Activated naive CD8-positive, alpha-beta T cell treated with anti-CD3 and anti-CD28 coated beads, Interleukin-2, amount 50 U/mL, for 24 hours (primary cell): ENCODE results near the gene OFD1.
"Not testable (repeated sequence)": the region's sequence is repeated elsewhere in the genome, so short reads cannot be mapped to it uniquely, and the experiment has no call there.

ENCODE experiments used
- ATAC-seq: fragments of 150-1000 bp; cut with Tn5 transposase; one replicate; pipeline ENCODE4 v1.10.0; 2021
- DNase-seq: peaks from one replicate; pipeline ENCODE4 v3.0.0; 2021
- H3K27ac Mint-ChIP-seq: one replicate; pipeline ENCODE4 v1.8.0; 2021; ENCODE audit warnings: mild to moderate bottlenecking, mixed read lengths
- H3K27me3 Mint-ChIP-seq: one replicate; pipeline ENCODE4 v1.8.0; 2021; ENCODE audit warnings: mixed read lengths
- H3K36me3 Mint-ChIP-seq: one replicate; pipeline ENCODE4 v1.8.0; 2021; ENCODE audit warnings: low read depth, mixed read lengths
- H3K4me1 Mint-ChIP-seq: one replicate; pipeline ENCODE4 v1.8.0; 2021; ENCODE audit warnings: mixed read lengths
- H3K4me3 Mint-ChIP-seq: one replicate; pipeline ENCODE4 v1.8.0; 2021; ENCODE audit warnings: mild to moderate bottlenecking, moderate library complexity, mixed read lengths
- H3K9me3 Mint-ChIP-seq: one replicate; pipeline ENCODE4 v1.8.0; 2021; ENCODE audit warnings: mixed read lengths

Gene OFD1

GRCh38 chrX:13721371-13721770, 13.2 kb upstream of the OFD1 start:
- peaks cover 47% of the 10 kb centered on the region for H3K36me3 Mint-ChIP-seq
- DNase-seq (no peak), ATAC-seq (no peak)
- no peak overlapping the region for H3K27ac Mint-ChIP-seq
- no peaks in the 10 kb centered on the region for H3K27me3 Mint-ChIP-seq
- H3K4me3 Mint-ChIP-seq = no peak overlapping the region
- peaks cover 52% of the 10 kb centered on the region for H3K4me1 Mint-ChIP-seq
- H3K9me3 Mint-ChIP-seq = no peaks in the 10 kb centered on the region

GRCh38 chrX:13721819-13722519, 12.6 kb upstream of the OFD1 start:
- Mint-ChIP-seq H3K4me3 (no peak overlapping the region), H3K27me3 (no peaks in the 10 kb centered on the region), H3K4me1 (peaks cover 55% of the 10 kb centered on the region), H3K36me3 (peaks cover 50% of the 10 kb centered on the region), H3K9me3 (no peaks in the 10 kb centered on the region), H3K27ac (no peak overlapping the region)
- DNase-seq (no peak), ATAC-seq (no peak)

GRCh38 chrX:13724878-13725277, 9.7 kb upstream of the OFD1 start:
- not testable (repeated sequence) for H3K9me3 Mint-ChIP-seq, H3K4me3 Mint-ChIP-seq, ATAC-seq, H3K27me3 Mint-ChIP-seq, DNase-seq, H3K27ac Mint-ChIP-seq
- H3K36me3 Mint-ChIP-seq = peaks cover 59% of the 10 kb centered on the region
- H3K4me1 Mint-ChIP-seq = peaks cover 57% of the 10 kb centered on the region

GRCh38 chrX:13726583-13726982, 8.0 kb upstream of the OFD1 start:
- H3K9me3 Mint-ChIP-seq, DNase-seq, H3K4me3 Mint-ChIP-seq, ATAC-seq, H3K27me3 Mint-ChIP-seq: not testable (repeated sequence)
- Mint-ChIP-seq H3K27ac (peak overlapping the region; percentile 79), H3K4me1 (peaks cover 66% of the 10 kb centered on the region), H3K36me3 (peaks cover 60% of the 10 kb centered on the region)

- H3K27ac Mint-ChIP-seq, H3K27me3 Mint-ChIP-seq, H3K9me3 Mint-ChIP-seq, DNase-seq, ATAC-seq, H3K4me3 Mint-ChIP-seq: not testable (repeated sequence)
- Mint-ChIP-seq H3K36me3 (peaks cover 63% of the 10 kb centered on the region), H3K4me1 (peaks cover 67% of the 10 kb centered on the region)
Observed at GRCh38 chrX:13730523-13730922, 4.0 kb upstream of the OFD1 start.

GRCh38 chrX:13732246-13733067, 2.1 kb upstream of the OFD1 start:
- H3K27me3 Mint-ChIP-seq = no peaks in the 10 kb centered on the region
- peaks cover 62% of the 10 kb centered on the region for H3K4me1 Mint-ChIP-seq
- ATAC-seq (no peak), DNase-seq (no peak)
- H3K36me3 Mint-ChIP-seq = peaks cover 48% of the 10 kb centered on the region
- H3K27ac Mint-ChIP-seq = peak overlapping the region; percentile 70
- peak overlapping the region; percentile 89 for H3K4me3 Mint-ChIP-seq
- no peaks in the 10 kb centered on the region for H3K9me3 Mint-ChIP-seq

GRCh38 chrX:13733506-13733905, 1.0 kb upstream of the OFD1 start:
- Mint-ChIP-seq H3K36me3 (peaks cover 38% of the 10 kb centered on the region), H3K27me3 (no peaks in the 10 kb centered on the region), H3K9me3 (no peaks in the 10 kb centered on the region), H3K27ac (peak overlapping the region; percentile 94), H3K4me1 (peaks cover 55% of the 10 kb centered on the region), H3K4me3 (peak overlapping the region; percentile 89)
- DNase-seq = no peak
- no peak for ATAC-seq

GRCh38 chrX:13741695-13742094, 7.1 kb downstream of the OFD1 start:
- no peak for ATAC-seq
- no peak for DNase-seq
- Mint-ChIP-seq H3K4me1 (peaks cover 29% of the 10 kb centered on the region), H3K27me3 (no peaks in the 10 kb centered on the region), H3K9me3 (no peaks in the 10 kb centered on the region), H3K36me3 (peaks cover 26% of the 10 kb centered on the region), H3K27ac (peak overlapping the region; percentile 75), H3K4me3 (no peak overlapping the region)

GRCh38 chrX:13742397-13743176, 8.0 kb downstream of the OFD1 start:
- H3K36me3 Mint-ChIP-seq = peaks cover 24% of the 10 kb centered on the region
- no peaks in the 10 kb centered on the region for H3K9me3 Mint-ChIP-seq
- H3K4me3 Mint-ChIP-seq = peak overlapping the region; percentile 54
- H3K27me3 Mint-ChIP-seq = no peaks in the 10 kb centered on the region
- ATAC-seq (peak; percentile 85), DNase-seq (peak; percentile 13)
- peaks cover 24% of the 10 kb centered on the region for H3K4me1 Mint-ChIP-seq
- H3K27ac Mint-ChIP-seq = peak overlapping the region; percentile 75

- Mint-ChIP-seq H3K27me3 (no peaks in the 10 kb centered on the region), H3K4me3 (no peak overlapping the region), H3K4me1 (peaks cover 32% of the 10 kb centered on the region), H3K36me3 (peaks cover 20% of the 10 kb centered on the region), H3K27ac (no peak overlapping the region), H3K9me3 (no peaks in the 10 kb centered on the region)
- ATAC-seq = no peak
- DNase-seq = no peak
Observed at GRCh38 chrX:13747836-13748235, 13.3 kb downstream of the OFD1 start.

GRCh38 chrX:13748486-13748885, 13.9 kb downstream of the OFD1 start:
- no peaks in the 10 kb centered on the region for H3K27me3 Mint-ChIP-seq

GRCh38 chrX:13750204-13750603, 15.7 kb downstream of the OFD1 start:
- no peak overlapping the region for H3K4me3 Mint-ChIP-seq
- no peaks in the 10 kb centered on the region for H3K9me3 Mint-ChIP-seq
- ATAC-seq = no peak
- peak overlapping the region; percentile 49 for H3K27ac Mint-ChIP-seq
- no peak for DNase-seq
- peaks cover 34% of the 10 kb centered on the region for H3K4me1 Mint-ChIP-seq
- H3K36me3 Mint-ChIP-seq = peaks cover 20% of the 10 kb centered on the region
- no peaks in the 10 kb centered on the region for H3K27me3 Mint-ChIP-seq

More at GRCh38 chrX:13748486-13748885, 13.9 kb downstream of the OFD1 start:
- Mint-ChIP-seq H3K9me3 (no peaks in the 10 kb centered on the region), H3K36me3 (peaks cover 22% of the 10 kb centered on the region), H3K27ac (no peak overlapping the region), H3K4me1 (peaks cover 31% of the 10 kb centered on the region), H3K4me3 (no peak overlapping the region)
- ATAC-seq (no peak), DNase-seq (no peak)

- DNase-seq (no peak), ATAC-seq (no peak)
- H3K4me1 Mint-ChIP-seq = peaks cover 38% of the 10 kb centered on the region
- H3K36me3 Mint-ChIP-seq = peaks cover 18% of the 10 kb centered on the region
- H3K27me3 Mint-ChIP-seq = no peaks in the 10 kb centered on the region
- H3K9me3 Mint-ChIP-seq = no peaks in the 10 kb centered on the region
- H3K4me3 Mint-ChIP-seq = no peak overlapping the region
- no peak overlapping the region for H3K27ac Mint-ChIP-seq
Observed at GRCh38 chrX:13750812-13751211, 16.3 kb downstream of the OFD1 start.

GRCh38 chrX:13752141-13752540, 17.6 kb downstream of the OFD1 start:
- Mint-ChIP-seq H3K9me3 (no peaks in the 10 kb centered on the region), H3K4me3 (no peak overlapping the region), H3K27ac (no peak overlapping the region), H3K27me3 (no peaks in the 10 kb centered on the region), H3K4me1 (peaks cover 38% of the 10 kb centered on the region), H3K36me3 (peaks cover 19% of the 10 kb centered on the region)
- DNase-seq = no peak
- ATAC-seq = no peak
